Measurements from ENCODE around the gene MSH2.
"Not testable (repeated sequence)": the region's sequence is repeated elsewhere in the genome, so short reads cannot be mapped to it uniquely, and the experiment has no call there.

Gene MSH2

DNA sequence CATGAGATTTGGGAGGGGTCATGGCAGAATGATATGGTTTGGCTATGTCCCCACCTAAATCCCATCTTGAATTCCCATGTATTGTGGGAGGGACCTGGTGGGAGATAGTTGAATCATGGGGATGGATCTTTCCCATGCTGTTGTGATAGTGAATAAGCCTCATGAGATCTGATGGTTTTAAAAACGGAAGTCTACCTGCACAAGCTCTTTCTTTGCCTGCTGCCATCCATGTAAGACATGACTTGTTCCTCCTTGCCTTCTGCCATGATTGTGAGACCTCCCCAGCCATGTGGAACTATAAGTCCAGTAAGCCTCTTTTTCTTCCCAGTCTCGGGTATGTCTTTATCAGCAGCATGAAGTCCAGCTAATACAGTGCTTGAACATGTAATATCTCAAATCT lies 5.0 kb downstream of the MSH2 start:
- not testable (repeated sequence) for DNase-seq (ENCODE audit: low read depth in 2 of 2)

DNA sequence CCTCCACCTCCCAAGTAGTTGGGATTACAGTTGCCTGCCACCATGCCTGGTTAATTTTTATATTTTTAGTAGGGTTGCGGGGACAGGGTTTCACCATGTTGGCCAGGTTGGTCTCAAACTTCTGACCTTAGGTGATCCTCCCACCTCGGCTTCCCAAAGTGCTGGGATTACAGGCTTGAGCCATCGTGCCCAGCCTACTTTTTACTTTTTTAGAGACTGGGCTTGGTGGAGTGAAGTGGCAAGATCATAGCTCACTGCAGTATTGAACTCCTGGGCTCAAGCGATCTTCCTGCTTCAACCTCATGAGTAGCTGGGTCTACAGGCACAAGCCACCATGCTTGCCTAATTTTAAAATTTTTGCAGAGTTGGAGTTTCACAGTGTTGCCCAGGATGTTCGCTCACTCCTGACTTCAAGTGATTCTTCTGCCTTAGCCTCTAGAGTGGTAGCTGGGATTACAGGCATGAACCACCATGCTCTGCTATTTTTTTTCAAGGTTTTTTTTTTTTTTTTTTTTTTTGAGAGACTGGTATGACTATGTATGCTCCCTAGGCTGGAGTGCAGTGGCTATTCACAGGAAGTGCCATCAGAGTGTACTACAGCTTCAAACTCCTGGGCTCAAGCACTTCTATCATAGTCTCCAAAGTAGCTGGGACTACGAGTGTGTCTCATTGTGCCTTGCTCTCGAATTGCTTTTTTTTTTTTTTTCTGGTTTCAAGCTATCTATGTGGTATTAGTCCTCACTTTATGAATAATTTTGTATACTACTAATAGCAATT lies 11.9 kb downstream of the MSH2 start:
- DNase-seq (ENCODE audit: low read depth in 2 of 2) = no peak

DNA sequence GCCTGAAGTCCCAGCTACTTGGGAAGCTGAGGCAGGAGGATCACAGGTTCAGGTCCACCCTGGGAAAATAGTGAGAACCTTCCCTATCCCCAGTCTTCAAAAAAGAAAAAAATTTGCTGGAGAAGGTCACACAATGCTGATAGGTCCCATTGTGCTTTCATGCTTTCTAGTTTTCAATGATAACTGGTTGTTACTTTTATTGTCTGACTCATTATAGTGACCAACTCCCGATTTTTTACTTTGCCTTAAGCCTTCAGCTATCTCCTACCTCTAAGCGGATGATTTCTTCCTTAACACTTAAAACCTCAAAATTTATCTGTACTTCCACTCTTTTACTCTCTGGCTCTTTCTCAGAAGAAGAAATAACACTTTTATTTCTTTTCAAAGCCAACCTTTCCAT lies 17.3 kb downstream of the MSH2 start:
- no peak for DNase-seq (ENCODE audit: low read depth in 2 of 2)

DNA sequence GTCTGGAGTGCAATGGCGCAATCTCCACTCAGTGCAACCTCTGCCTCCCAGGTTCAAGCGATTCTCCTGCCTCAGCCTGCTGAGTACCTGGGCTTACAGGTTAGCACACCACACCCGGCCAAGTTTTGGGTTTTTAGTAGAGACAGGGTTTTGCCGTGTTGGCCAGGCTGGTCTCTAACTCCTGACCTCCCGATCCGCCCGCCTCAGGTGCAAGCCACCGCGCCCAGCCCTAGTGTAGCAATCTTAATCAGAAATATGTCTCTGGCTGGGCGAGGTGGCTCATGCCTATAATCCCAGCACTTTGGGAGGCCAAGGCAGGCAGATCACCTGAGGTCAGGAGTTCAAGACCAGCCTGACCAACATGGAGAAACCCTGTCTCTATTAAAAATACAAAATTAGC lies 17.7 kb downstream of the MSH2 start:
- not testable (repeated sequence) for DNase-seq (ENCODE audit: low read depth in 2 of 2)

DNA sequence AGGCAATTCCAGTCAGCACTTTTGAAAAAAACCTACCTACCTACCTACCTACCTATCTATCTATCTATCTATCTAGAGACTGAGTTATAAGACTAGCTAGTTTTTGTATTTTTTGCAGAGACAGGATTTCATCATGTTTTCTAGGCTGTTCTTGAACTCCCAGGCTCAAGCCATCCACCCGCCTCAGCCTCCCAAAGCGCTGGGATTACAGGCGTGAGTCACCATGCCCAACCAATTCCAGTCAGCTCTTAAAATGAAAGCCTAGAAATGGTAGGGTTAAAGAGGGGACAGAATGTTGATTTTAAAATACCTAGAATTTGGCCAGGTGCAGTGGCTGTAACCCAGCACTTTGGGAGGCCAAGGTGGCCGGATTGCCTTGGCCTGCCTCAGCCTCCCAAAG lies 19.1 kb downstream of the MSH2 start:
- no peak for DNase-seq (ENCODE audit: low read depth in 2 of 2)

DNA sequence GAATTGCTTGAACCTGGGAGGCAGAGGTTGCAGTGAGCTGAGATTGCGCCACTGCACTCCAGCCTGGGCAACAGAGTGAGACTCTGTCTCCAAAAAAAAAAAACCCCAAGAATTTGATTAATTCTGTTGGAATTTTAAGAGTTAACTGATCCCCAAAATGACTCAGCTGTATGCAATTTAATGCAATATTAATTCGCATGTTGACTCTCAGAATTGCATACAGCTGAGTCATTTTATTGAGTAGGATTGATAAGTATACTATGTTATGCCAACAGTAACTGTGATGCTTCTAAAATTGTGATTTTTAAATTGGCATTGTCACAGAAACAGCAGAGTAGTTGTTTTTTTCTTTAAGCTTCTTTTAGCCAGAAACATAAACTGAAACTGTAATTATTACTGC lies 19.6 kb downstream of the MSH2 start:
- DNase-seq (ENCODE audit: low read depth in 2 of 2) = no peak

DNA sequence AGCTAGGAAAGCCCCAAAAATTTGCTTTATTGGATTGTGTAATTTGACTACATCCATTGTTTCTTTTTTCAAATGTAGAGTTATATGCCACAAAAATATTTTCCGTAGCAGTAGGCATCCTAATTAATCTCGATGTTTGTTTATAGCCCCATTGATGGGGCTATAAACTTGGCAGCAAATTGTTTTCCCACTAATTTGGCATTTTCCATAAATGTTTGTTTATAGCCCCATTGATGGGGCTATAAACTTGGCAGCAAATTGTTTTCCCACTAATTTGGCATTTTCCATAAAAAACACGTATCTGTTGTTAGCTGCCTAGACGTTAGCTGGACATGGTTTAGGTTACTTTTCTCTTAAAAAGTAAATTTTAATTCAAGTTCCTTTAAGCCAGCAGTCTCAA lies 23.8 kb downstream of the MSH2 start:
- no peak for DNase-seq (ENCODE audit: low read depth in 2 of 2)

DNA sequence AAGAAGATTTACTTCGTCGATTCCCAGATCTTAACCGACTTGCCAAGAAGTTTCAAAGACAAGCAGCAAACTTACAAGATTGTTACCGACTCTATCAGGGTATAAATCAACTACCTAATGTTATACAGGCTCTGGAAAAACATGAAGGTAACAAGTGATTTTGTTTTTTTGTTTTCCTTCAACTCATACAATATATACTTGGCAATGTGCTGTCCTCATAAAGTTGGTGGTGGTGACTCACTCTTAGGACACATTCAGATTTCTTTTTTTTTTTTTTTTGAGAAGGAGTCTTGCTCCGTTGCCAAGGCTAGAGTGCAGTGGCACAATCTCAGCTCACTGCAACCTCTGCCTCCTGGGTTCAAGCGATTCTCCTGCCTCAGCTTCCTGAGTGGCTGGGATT lies 26.8 kb downstream of the MSH2 start:
- DNase-seq (ENCODE audit: low read depth in 2 of 2) = no peak

DNA sequence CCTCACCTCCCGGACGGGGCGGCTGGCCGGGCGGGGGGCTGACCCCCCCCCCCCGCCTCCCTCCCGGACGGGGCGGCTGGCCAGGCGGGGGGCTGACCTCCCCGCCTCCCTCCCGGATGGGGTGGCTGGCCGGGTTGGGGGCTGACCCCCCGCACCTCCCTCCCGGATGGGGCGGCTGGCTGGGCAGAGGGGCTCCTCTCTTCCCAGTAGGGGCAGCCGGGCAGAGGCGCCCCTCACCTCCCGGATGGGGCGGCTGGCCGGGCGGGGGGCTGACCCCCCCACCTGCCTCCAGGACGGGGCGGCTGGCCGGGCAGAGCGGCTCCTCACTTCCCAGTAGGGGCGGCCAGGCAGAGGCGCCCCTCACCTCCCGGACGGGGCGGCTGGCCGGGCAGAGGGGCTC lies 30.1 kb downstream of the MSH2 start:
- not testable (repeated sequence) for DNase-seq (ENCODE audit: low read depth in 2 of 2)

DNA sequence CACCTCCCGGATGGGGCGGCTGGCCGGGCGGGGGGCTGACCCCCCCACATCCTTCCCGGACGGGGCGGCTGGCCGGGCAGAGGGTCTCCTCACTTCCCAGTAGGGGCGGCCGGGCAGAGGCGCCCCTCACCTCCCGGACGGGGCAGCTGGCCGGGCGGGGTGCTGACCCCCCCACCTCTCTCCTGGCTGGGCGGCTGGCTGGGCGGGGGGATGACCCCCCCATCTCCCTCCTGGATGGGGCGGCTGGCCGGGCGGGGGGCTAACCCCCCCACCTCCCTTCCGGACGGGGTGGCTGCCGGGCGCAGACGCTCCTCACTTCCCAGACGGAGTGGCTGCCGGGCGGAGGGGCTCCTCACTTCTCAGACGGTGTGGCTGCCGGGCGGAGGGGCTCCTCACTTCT lies 30.5 kb downstream of the MSH2 start:
- not testable (repeated sequence) for DNase-seq (ENCODE audit: low read depth in 2 of 2)

DNA sequence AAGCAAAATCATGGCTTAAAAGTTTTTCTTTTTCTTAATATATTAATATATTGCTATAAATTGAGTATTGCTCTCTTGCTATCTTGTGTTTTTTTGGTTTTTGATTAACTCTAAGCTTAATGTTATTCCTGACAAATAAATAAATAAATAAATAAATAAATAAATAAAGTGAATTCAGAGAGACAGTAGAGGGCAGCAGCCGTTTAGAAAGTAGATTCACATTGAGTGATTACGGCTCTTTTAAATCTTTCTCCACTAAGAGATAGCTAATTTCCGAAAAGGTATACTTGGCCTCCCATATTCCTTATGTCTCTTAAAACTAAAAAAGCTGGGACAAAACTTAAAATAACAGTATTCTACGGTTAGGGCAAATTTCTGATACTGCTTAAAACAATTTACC lies 34.3 kb downstream of the MSH2 start:
- DNase-seq (ENCODE audit: low read depth in 2 of 2) = no peak

DNA sequence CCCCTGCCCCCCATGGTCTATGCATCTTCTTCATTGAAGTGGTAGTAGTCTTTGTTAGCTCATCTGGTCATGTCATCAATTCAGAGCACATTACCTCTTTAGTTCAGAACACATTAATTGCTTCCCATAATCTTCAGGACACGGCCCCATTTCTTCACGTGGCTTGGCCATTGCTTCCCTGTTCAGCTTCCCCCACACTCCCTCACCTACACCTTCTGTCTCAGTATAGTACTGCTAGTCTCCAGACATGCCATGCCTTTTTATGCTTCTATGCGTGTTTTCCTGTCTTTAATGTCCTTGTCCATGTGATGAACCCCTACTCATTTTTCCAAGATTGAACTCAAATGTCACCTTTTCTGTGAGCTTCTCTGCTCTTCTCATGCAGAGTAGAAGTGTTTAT lies 35.1 kb downstream of the MSH2 start:
- DNase-seq (ENCODE audit: low read depth in 2 of 2) = no peak

DNA sequence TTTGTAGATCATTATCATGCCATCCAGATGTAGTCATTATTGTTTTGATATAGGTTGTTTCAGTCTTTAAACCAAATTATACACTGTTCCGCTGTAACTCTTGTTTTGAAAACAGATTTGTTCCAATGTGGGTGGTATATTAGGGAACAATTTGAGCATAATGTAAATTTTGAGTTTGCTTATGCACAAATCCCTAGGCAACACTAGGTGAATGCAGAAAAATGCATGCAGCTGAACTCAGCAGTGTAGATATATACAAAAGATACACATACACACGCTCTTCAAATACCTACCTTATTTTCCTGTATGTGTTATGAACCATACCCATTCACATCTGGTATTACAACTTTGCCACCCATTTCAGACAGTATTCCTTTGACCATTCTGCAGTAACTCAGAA lies 35.8 kb downstream of the MSH2 start:
- DNase-seq (ENCODE audit: low read depth in 2 of 2) = no peak

DNA sequence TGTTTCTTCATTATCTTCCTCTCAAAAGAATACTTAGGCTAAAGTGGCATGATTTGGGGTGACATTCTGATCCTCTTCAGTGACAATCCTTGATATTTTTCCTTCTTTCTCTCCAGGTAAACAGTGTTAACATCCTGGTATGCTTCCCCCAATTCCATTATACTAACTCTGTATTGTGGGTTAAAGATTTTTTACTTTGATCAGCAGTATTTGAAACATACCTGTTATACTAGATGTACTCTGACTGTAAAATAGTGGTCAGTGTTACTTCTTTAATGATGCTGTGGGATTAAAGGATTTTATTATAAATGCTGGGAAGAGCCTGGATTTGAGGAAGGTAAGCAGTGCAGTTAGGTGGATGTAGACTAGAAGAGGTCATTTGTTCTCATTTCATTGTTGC lies 48.8 kb downstream of the MSH2 start:
- DNase-seq (ENCODE audit: low read depth in 2 of 2) = no peak

DNA sequence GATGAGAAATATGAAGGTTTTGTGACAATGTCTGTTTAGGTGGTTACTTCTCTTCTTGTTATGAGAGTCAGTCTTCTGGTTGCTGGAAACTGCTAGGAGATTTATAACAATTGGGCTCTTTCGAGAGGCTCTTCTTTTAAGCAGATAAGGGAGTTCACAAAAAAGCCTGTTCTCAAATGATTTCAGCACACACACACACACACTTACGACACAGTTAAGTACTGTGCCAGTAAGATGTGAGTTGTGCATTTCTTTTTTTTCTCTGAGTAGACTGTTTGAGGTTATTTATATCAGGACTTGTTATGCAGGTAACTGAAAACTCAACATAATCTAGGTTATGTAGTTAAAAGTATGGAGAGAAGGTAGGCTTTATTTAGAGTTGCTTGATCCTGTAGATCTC lies 49.8 kb downstream of the MSH2 start:
- DNase-seq (ENCODE audit: low read depth in 2 of 2) = no peak

DNA sequence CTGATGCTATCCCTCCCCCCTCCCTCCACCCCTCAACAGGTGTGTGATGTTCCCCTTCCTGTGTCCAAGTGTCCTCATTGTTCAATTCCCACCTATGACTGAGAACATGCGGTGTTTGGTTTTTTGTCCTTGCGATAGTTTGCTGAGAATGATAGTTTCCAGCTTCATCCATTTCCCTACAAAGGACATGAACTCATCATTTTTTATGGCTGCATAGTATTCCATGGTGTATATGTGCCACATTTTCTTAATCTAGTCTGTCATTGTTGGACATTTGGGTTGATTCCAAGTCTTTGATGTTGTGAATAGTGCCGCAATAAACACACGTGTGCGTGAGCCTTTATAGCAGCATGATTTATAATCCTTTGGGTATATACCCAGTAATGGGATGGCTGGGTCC lies 51.9 kb downstream of the MSH2 start:
- not testable (repeated sequence) for DNase-seq (ENCODE audit: low read depth in 2 of 2)

DNA sequence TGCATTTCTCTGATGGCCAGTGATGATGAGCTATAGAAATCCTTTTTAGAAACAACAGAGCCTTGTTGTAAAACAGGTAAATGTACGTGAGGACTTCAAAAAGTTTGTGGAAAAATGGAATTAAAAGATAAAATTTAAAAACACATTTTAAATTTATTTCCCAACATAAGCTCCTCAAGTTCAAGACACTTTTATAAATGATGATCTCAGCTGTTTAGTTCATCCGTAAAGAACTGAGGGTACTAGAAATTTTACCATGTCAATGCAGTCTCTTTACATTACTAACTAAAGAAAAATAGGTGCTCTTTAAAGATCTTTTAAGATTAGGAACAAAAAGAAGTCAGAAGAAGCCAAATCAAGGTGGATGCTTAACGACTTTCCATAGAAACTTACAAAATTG lies 52.5 kb downstream of the MSH2 start:
- DNase-seq (ENCODE audit: low read depth in 2 of 2) = no peak

DNA sequence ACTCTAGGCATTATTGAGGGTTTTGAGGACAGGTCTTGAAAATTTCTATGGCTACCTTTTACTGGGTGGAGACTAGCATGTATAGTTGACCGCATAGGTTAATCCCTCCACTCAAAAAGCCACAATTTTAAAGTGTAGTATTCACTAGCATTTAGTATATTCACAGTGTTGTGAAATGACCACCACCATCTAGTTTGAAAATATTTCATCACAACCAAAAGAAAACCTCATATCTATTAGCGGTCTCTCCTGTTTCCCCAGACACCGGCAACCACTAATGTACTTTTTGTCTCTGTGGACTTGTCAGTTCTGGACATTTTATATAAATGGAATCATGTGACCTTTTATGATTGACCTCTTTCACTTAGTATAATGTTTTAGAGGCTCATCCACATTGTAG lies 53.9 kb downstream of the MSH2 start:
- DNase-seq (ENCODE audit: low read depth in 2 of 2) = no peak

DNA sequence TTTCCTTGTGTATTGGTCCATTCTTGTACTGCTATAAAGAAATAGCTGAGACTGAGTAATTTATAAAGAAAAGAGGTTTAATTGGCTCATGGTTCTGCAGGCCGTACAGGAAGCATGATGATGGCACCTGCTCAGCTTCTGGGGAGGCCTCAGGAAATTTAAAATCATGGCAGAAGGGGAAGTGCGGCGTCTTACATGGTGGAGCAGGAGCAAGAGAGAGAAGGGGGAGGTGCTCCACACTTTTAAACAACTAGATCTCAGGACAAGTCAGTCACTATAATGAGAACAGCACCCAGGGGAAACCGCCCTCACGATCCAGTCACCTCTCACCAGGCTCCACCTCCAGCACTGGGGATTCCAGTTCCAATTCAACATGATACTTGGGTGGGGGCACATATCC lies 54.3 kb downstream of the MSH2 start:
- DNase-seq (ENCODE audit: low read depth in 2 of 2) = no peak

DNA sequence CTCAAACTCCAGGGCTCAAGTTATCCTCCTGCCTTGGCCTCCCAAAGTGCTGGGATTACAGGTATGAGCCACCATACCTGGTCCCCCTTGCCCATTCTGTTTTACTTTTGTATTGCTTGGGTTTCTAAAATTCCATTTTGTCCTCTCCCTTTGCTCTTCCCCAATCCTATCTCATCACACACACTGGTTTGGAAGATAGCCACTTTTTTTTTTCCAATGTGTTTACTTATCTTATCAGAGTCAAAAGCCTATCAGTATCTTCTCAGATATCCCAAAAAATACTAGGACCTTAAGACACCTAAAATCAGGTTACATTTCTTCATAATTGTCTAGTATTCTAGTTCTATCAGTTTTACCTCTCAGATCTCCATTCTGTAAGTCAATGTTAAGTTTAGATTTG lies 56.1 kb downstream of the MSH2 start:
- DNase-seq (ENCODE audit: low read depth in 2 of 2) = no peak

DNA sequence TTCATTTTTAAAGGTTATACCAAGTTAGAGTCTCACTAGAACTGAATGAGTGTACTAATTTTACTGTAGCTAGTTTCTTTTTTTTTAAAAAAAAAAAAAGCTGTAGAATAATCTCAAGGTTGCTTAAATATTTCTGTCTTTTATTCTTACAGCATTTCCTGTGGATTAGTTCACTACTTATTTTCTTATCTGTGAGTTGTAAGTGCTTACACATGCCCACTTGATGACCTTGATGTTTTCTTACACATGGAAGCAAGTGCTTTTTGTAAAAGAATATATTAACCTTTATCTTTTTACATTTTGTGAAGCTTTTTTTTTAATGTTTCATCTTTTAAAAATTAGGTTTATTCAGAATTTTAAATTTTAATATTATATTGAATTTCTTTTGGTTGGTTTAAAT lies 57.8 kb downstream of the MSH2 start:
- DNase-seq (ENCODE audit: low read depth in 2 of 2) = no peak

DNA sequence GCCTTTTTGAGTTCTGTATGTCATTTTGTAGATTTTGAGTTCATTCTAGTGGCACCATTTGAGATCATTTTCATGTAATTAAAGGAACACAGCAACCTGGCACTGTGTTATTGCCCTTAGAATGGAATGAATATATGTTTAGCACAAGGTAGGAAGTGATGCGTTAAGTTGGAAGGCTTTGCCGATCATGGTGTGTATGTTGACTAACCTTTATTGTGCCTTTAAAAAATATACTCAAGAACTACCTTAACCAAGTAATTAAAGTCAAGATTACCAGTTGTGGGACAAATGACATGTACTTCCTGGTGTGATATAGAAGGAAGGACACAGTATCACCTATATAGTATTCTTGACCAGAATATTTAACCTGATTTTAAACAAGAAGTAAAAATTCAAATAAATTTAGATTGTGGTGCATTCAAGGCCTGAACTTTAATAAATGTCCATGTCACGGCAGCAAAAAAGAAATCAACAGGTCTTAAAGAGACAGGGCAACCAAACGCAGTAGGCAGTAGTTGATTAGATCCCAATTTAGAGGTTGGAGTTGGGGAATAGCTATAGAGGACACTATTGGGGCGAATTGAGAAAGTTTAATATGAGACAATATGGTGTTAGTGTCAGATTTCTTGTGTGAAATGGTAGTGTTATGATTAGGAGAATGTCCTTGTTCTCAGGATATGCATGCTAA lies 68.6 kb downstream of the MSH2 start:
- no peak for DNase-seq (ENCODE audit: low read depth in 2 of 2)

DNA sequence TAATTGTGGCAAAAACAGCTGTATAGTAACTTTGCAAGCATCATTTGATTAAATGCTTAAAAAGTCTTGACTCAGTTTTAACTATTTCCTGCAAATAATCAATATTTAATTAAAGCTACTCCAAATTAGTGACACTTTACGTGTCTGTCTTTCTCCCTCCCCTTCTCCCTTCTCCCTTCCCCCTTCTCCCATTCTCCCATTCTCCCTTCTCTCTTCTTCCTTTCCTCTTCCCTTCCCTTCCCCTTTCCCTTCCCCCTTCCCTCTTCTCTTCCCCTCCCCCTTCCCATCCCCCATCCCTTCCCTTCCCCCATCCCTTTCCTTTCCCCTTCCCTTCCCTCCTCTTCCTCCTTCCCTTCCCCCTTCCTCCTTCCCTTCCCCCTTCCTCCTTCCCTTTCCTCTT lies 76.9 kb downstream of the MSH2 start:
- DNase-seq (ENCODE audit: low read depth in 2 of 2) = no peak

DNA sequence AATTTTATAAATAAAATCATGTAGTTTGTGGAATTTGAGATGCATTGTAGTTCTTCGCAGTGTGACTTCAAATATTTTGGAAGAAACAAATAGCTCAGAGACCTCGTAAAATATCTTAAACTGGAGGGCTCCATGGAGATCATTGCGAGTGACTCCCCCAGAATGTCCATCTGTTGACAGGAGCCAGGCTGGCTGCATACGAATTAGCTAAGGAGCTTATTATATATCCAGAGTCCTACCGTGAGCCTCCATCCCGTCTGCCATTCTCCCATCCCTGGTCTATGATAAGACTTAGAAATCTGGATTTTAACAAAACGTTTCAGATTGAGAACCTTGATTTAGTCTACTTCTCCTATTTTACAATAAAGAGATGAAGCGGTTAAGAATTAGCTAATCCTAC lies 80.2 kb downstream of the MSH2 start:
- DNase-seq (ENCODE audit: low read depth in 2 of 2) = no peak

All from stimulated activated CD4-positive, alpha-beta T cell treated with anti-CD3 and anti-CD28 coated beads, Interleukin-12 subunit alpha, Interleukin-12 subunit beta, amount 100 ng/mL, for 24 hours (primary cell).